Neural progenitor cell (in vitro differentiated cells): Measurements from ENCODE around the gene SLC25A15.
"Not testable (repeated sequence)": the region's sequence is repeated elsewhere in the genome, so short reads cannot be mapped to it uniquely, and the experiment has no call there.

ENCODE experiments used
- EZH2 ChIP-seq: fragments of 200-600 bp; sonication (generic); IDR thresholded peaks from 2 replicates; pipeline ENCODE4 v1.6.1; 2017; ENCODE audit warnings: antibody characterized with exemption, mild to moderate bottlenecking, moderate library complexity
- EZH2phosphoT487 ChIP-seq: fragments of 200-600 bp; sonication (generic); IDR thresholded peaks from 2 replicates; pipeline ENCODE4 v1.6.1; 2017; ENCODE audit warnings: antibody characterized with exemption
- TF ChIP-seq, protein P1 (sequence below): fragments of 200-600 bp; sonication (generic); IDR thresholded peaks from 2 replicates; pipeline ENCODE4 v1.5.1; 2017; ENCODE audit warnings: antibody characterized with exemption, mild to moderate bottlenecking

- TF ChIP-seq, protein P1, sequence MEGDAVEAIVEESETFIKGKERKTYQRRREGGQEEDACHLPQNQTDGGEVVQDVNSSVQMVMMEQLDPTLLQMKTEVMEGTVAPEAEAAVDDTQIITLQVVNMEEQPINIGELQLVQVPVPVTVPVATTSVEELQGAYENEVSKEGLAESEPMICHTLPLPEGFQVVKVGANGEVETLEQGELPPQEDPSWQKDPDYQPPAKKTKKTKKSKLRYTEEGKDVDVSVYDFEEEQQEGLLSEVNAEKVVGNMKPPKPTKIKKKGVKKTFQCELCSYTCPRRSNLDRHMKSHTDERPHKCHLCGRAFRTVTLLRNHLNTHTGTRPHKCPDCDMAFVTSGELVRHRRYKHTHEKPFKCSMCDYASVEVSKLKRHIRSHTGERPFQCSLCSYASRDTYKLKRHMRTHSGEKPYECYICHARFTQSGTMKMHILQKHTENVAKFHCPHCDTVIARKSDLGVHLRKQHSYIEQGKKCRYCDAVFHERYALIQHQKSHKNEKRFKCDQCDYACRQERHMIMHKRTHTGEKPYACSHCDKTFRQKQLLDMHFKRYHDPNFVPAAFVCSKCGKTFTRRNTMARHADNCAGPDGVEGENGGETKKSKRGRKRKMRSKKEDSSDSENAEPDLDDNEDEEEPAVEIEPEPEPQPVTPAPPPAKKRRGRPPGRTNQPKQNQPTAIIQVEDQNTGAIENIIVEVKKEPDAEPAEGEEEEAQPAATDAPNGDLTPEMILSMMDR, result not testable (repeated sequence)
- TF ChIP-seq EZH2phosphoT487, EZH2: not testable (repeated sequence)
These were observed 50.3 kb downstream of the SLC25A15 start for GRCh38 chr13:40839725-40840124.
